K562 (cell line): ENCODE data around the gene DOP1B. TPM values are rescaled to one million over a fixed set of nuclear protein-coding genes. Genes with fewer than 3 reads are reported as not detected.

Source experiments
- ARID2 ChIP-seq: fragments of 450-650 bp; IDR thresholded peaks from 2 replicates; pipeline ENCODE4 v1.6.1; 2017; ENCODE audit warnings: antibody characterized with exemption, mild to moderate bottlenecking
- ATF7 ChIP-seq: fragments of 450-650 bp; IDR thresholded peaks from 2 replicates; pipeline ENCODE4 v1.7.1; 2014; ENCODE audit warnings: mild to moderate bottlenecking, moderate library complexity
- BMI1 ChIP-seq: fragments of 150-350 bp; IDR thresholded peaks from 2 replicates; pipeline ENCODE4 v1.6.1; 2014; ENCODE audit warnings: low read length
- CLOCK ChIP-seq: fragments of 250-450 bp; sonication (Bioruptor Pico); IDR thresholded peaks from 2 replicates; pipeline ENCODE4 v1.4.0; 2020; ENCODE audit warnings: mild to moderate bottlenecking, moderate library complexity, borderline replicate concordance
- DPF2 ChIP-seq: fragments of 450-650 bp; IDR thresholded peaks from 2 replicates; pipeline ENCODE4 v1.6.1; 2016
- GTF3C2 ChIP-seq: IDR thresholded peaks from 3 replicates; pipeline ENCODE4 v1.6.1; 2011; ENCODE audit warnings: borderline replicate concordance, mild to moderate bottlenecking, moderate library complexity; ENCODE audit not compliant: insufficient read length; ENCODE audit errors: extremely low read depth
- ID3 ChIP-seq, 2 experiments: fragments of 250-450 bp in 1 of 2; fragments of 450-650 bp in 1 of 2; sonication (Bioruptor Pico) in 1 of 2; IDR thresholded peaks; 2 replicates each; pipeline versions ENCODE4 v1.6.1 to v1.8.0; 2016 to 2021; ENCODE audit warnings: mild to moderate bottlenecking in 2 of 2, moderate library complexity in 2 of 2, missing compliant biosample characterization in 1 of 2, missing genetic modification characterization in 1 of 2
- MBD2 ChIP-seq: sonication (generic); IDR thresholded peaks from 2 replicates; pipeline ENCODE4 v1.6.1; 2016; ENCODE audit warnings: low read depth, borderline replicate concordance
- MCM5 ChIP-seq: fragments of 450-650 bp; IDR thresholded peaks from 2 replicates; pipeline ENCODE4 v1.6.1; 2016; ENCODE audit warnings: low read depth
- MEIS2 ChIP-seq: fragments of 450-650 bp; IDR thresholded peaks from 2 replicates; pipeline ENCODE4 v1.6.1; 2014; ENCODE audit warnings: mild to moderate bottlenecking; ENCODE audit not compliant: partially characterized antibody
- NFATC3 ChIP-seq: fragments of 450-650 bp; IDR thresholded peaks from 2 replicates; pipeline ENCODE4 v1.6.1; 2017; ENCODE audit warnings: mild to moderate bottlenecking
- PURB ChIP-seq: sonication (generic); formaldehyde crosslinking; IDR thresholded peaks from 2 replicates; pipeline ENCODE4 v1.9.0; 2021; ENCODE audit warnings: low read depth, mild to moderate bottlenecking, missing genetic modification reagents
- RB1 ChIP-seq: fragments of 450-650 bp; IDR thresholded peaks from 2 replicates; pipeline ENCODE4 v1.6.1; 2017; ENCODE audit warnings: low read depth, mild to moderate bottlenecking
- SPI1 ChIP-seq: IDR thresholded peaks from 2 replicates; pipeline ENCODE4 v1.6.1; 2011; ENCODE audit warnings: low read depth, low read length, control low read depth, borderline replicate concordance
- TAF15 ChIP-seq: fragments of 200-400 bp; formaldehyde crosslinking; IDR thresholded peaks from 2 replicates; pipeline ENCODE4 v1.6.1; 2017; ENCODE audit warnings: mild to moderate bottlenecking, low read depth, low read length, moderate library complexity
- USF2 ChIP-seq: sonication (generic); formaldehyde crosslinking; IDR thresholded peaks from 2 replicates; pipeline ENCODE4 v1.5.0; 2020; ENCODE audit warnings: missing genetic modification reagents
- VEZF1 ChIP-seq: fragments of 200-800 bp; sonication (Bioruptor generic); IDR thresholded peaks from 2 replicates; pipeline ENCODE4 v1.6.1; 2017; ENCODE audit warnings: missing genetic modification characterization, missing compliant biosample characterization
- ZBTB9 ChIP-seq: fragments of 450-650 bp; formaldehyde crosslinking; IDR thresholded peaks from 2 replicates; pipeline ENCODE4 v1.4.0; 2020; ENCODE audit warnings: mild to moderate bottlenecking, moderate library complexity
- ZEB2 ChIP-seq: fragments of 450-650 bp; IDR thresholded peaks from 2 replicates; pipeline ENCODE4 v1.6.1; 2016
- ZNF707 ChIP-seq: fragments of 250-450 bp; sonication (Bioruptor Pico); conservative IDR thresholded peaks from 2 replicates; pipeline ENCODE4 v1.8.0; 2022; ENCODE audit warnings: inconsistent platforms, mild to moderate bottlenecking, moderate library complexity
- polyA plus RNA-seq, 8 experiments: library from polyadenylated mRNA; depleted of rRNA in 4 of 8; stranded (reverse) in 5 of 8; unstranded in 3 of 8; fragments of >200 nt; fragmentation: Nextera tagmentation in 2 of 8; fragmentation: Illumina TruSeq in 1 of 8; extraction: Ambion mirVana in 2 of 8; extraction: Trizol in 1 of 8; gene quantifications; 2 replicates each; pipeline versions ENCODE4 v1.2.1 to v1.2.3, GENCODE V29; 2011 to 2014; ENCODE audit warnings: inconsistent platforms in 1 of 8, missing spikeins in 1 of 8
- total RNA-seq, 7 experiments: library from RNA; depleted of rRNA in 6 of 7; stranded (reverse); fragments of >200 nt in 6 of 7; fragmentation: Illumina TruSeq in 2 of 7; extraction: Trizol in 2 of 7; gene quantifications; 2 replicates each; pipeline versions ENCODE4 v1.2.1 to v1.2.3, GENCODE V29; 2011 to 2021; ENCODE audit warnings: low replicate concordance in 1 of 7

The DOP1B gene
- total and polyA plus RNA-seq, 9 of the 15 experiments (the other 6 are each of a cell fraction or from before 2014, with no cell fraction given) = 0.04 to 2.2 (median 0.68) TPM

- TF ChIP-seq CLOCK (CRISPR knock-in tag) (no peak), USF2 (no peak), MEIS2 (no peak), PURB (no peak), BMI1 (no peak), TAF15 (no peak), GTF3C2 (no peak), NFATC3 (no peak), ZBTB9 (CRISPR knock-in tag) (0 out of 2 replicates have a peak, but pooled peaks have one; percentile 15), ID3 (CRISPR knock-in tag; IDR thresholded peaks at IDR 0.05) (no peak), ID3 (tag; IDR thresholded peaks at IDR 0.05) (peak; percentile 40; the same call in 1 of the 2 replicates), MBD2 (no peak), ZNF707 (no peak), ATF7 (peak; percentile 50), SPI1 (no peak), MCM5 (no peak), RB1 (peak; percentile 70), VEZF1 (peak; percentile 33; the same call in 1 of the 2 replicates), ARID2 (peak; percentile 53; the same call in 1 of the 2 replicates), DPF2 (no peak), ZEB2 (peak; percentile 77)
These were observed 15.1 kb upstream of the DOP1B start (continued) for GRCh38 chr21:36141513-36141925.
